Stimulated activated CD8-positive, alpha-beta memory T cell treated with anti-CD3 and anti-CD28 coated beads, Interleukin-2, amount 100 ng/mL, for 1 hour (primary cell): ENCODE results near the gene NEK8.
A peak's percentile ranks its signal among the peaks of the same experiment; 100 is the strongest.

Experiments
- DNase-seq, 2 donors: peaks; one replicate each; pipeline ENCODE4 v3.0.0-alpha.2; 2020; ENCODE audit warnings: low read depth in 2 of 2

NEK8 gene

GRCh38 chr17:28728364-28729200, at the start of gene NEK8:
Gene NEK8 (plus strand): TSS chr17:28728788. CDS start chr17:28728814, 26 bp downstream.
- peak; percentile 97 for DNase-seq

GRCh38 chr17:28682655-28683054, 45.9 kb upstream of the NEK8 start:
- DNase-seq = no peak

- no peak for DNase-seq
Measured at GRCh38 chr17:28684963-28685362, 43.6 kb upstream of the NEK8 start.

- DNase-seq = no peak
Measured at GRCh38 chr17:28685366-28685765, 43.2 kb upstream of the NEK8 start.

GRCh38 chr17:28686296-28686695, 42.3 kb upstream of the NEK8 start:
- DNase-seq = no peak

- DNase-seq = no peak
Measured at GRCh38 chr17:28688481-28688880, 40.1 kb upstream of the NEK8 start.

- DNase-seq = no peak
Measured at GRCh38 chr17:28689011-28689410, 39.6 kb upstream of the NEK8 start.

GRCh38 chr17:28693869-28694268, 34.7 kb upstream of the NEK8 start:
- DNase-seq = no peak

- DNase-seq = no peak
Measured at GRCh38 chr17:28698253-28698941, 30.2 kb upstream of the NEK8 start.

- DNase-seq = no peak
Measured at GRCh38 chr17:28700278-28700677, 28.3 kb upstream of the NEK8 start.

GRCh38 chr17:28700830-28701492, 27.6 kb upstream of the NEK8 start:
- no peak for DNase-seq

- DNase-seq = no peak
Measured at GRCh38 chr17:28702026-28702751, 26.4 kb upstream of the NEK8 start.

GRCh38 chr17:28702752-28703150, 25.8 kb upstream of the NEK8 start:
- no peak for DNase-seq

GRCh38 chr17:28703552-28704218, 24.9 kb upstream of the NEK8 start:
- DNase-seq = no peak

GRCh38 chr17:28704219-28704858, 24.2 kb upstream of the NEK8 start:
- no peak for DNase-seq

GRCh38 chr17:28705074-28705659, 23.4 kb upstream of the NEK8 start:
- no peak for DNase-seq

- no peak for DNase-seq
Measured at GRCh38 chr17:28705728-28706334, 22.8 kb upstream of the NEK8 start.

GRCh38 chr17:28706471-28707338, 21.9 kb upstream of the NEK8 start:
- no peak for DNase-seq

- DNase-seq = no peak
Measured at GRCh38 chr17:28707339-28707720, 21.3 kb upstream of the NEK8 start.
